Panc1 (cell line): Measurements from ENCODE around the gene AP3B2. TPM values are rescaled to one million over a fixed set of nuclear protein-coding genes. Genes with fewer than 3 reads are reported as not detected.

Experiments used
- ATAC-seq: fragments of 200-7000 bp; cut with Tn5 transposase; 2 replicates; pipeline ENCODE4 v1.9.1; 2020; ENCODE audit warnings: mild to moderate bottlenecking, moderate library complexity
- BruUV-seq: library from RNA; stranded (reverse); fragments of 400-500 nt; replicated peaks from 2 replicates; lab custom pipeline; 2021; lab: Mats Ljungman, UMichigan
- CTCF ChIA-PET: fragments of 300-600 bp; sonication (Branson Sonifier 250); formaldehyde crosslinking; loops from one replicate; lab custom pipeline; 2022; ENCODE audit warnings: antibody characterized with exemption; lab: Charles Lee
- POLR2A ChIA-PET: fragments of 300-600 bp; sonication (Branson Sonifier 250); formaldehyde crosslinking; loops from one replicate; lab custom pipeline; 2022; ENCODE audit warnings: antibody characterized with exemption; lab: Charles Lee
- DNase-seq: peaks from one replicate; pipeline ENCODE4 v3.0.0-alpha.2; 2010; ENCODE audit warnings: low read depth, low spot score
- H3K27ac ChIP-seq: 2 replicates; pipeline ENCODE4 v1.5.1; 2011; ENCODE audit warnings: mild to moderate bottlenecking, low read length, inconsistent platforms
- H3K27me3 ChIP-seq: fragments of 200-500 bp; sonication (Bioruptor generic); 2 replicates; pipeline ENCODE4 v1.6.0; 2014; ENCODE audit warnings: low read length, inconsistent platforms; ENCODE audit not compliant: control insufficient read depth, insufficient read depth
- H3K36me3 ChIP-seq: fragments of 200-500 bp; sonication (Bioruptor generic); 2 replicates; pipeline ENCODE4 v1.5.1; 2014; ENCODE audit warnings: inconsistent platforms, mild to moderate bottlenecking, low read length, moderate library complexity; ENCODE audit not compliant: control insufficient read depth, insufficient read depth
- H3K4me1 ChIP-seq: 2 replicates; pipeline ENCODE4 v1.5.1; 2011; ENCODE audit warnings: inconsistent platforms, mild to moderate bottlenecking, low read length, moderate library complexity; ENCODE audit not compliant: control insufficient read depth, insufficient read depth
- H3K4me3 ChIP-seq, 2 experiments: 2 replicates each; pipeline ENCODE4 v1.5.1; 2011 to 2012; ENCODE audit warnings: low read depth in 2 of 2, low read length in 2 of 2, mild to moderate bottlenecking in 2 of 2, inconsistent platforms in 1 of 2, moderate library complexity in 1 of 2
- H3K9me3 ChIP-seq: fragments of 200-500 bp; sonication (Bioruptor generic); 2 replicates; pipeline ENCODE4 v1.5.1; 2014; ENCODE audit warnings: low read depth, mild to moderate bottlenecking, inconsistent platforms, low read length, moderate library complexity; ENCODE audit not compliant: control insufficient read depth, insufficient read depth
- CTCF ChIP-seq: fragments of 450-650 bp; IDR thresholded peaks from 2 replicates; pipeline ENCODE4 v1.5.1; 2017; ENCODE audit warnings: mild to moderate bottlenecking
- POLR2AphosphoS5 ChIP-seq: IDR thresholded peaks from 2 replicates; pipeline ENCODE4 v1.6.1; 2012; ENCODE audit warnings: mild to moderate bottlenecking, low read depth, low read length, moderate library complexity
- SIN3A ChIP-seq: IDR thresholded peaks from 2 replicates; pipeline ENCODE4 v1.6.1; 2012; ENCODE audit warnings: low read depth, mild to moderate bottlenecking, low read length, moderate library complexity, borderline replicate concordance; ENCODE audit not compliant: insufficient read depth
- TCF7L2 ChIP-seq: IDR thresholded peaks from 2 replicates; pipeline ENCODE4 v1.6.1; 2011; ENCODE audit warnings: mild to moderate bottlenecking, low read depth, low read length, inconsistent platforms
- in situ Hi-C: cut with HindIII; loops from 2 replicates; pipeline ENCODE4 v1.10.0; 2016; ENCODE audit warnings: low sequenced_read_pairs, low pct_unique_long_range_greater_than_20kb
- intact Hi-C: fragments of 100-400 bp; cut with micrococcal nuclease; formaldehyde crosslinking; loops from one replicate; pipeline ENCODE4 v1.10.0; 2022; ENCODE audit not compliant: unreplicated experiment
- total RNA-seq: library from RNA; stranded (reverse); gene quantifications from one replicate; pipeline ENCODE4 v1.2.1, GENCODE V29; 2021; ENCODE audit not compliant: unreplicated experiment
- TF ChIP-seq, protein P1 (sequence below), 2 experiments: IDR thresholded peaks; 2 replicates each; pipeline ENCODE4 v1.6.1; 2011 to 2012; ENCODE audit warnings: low read depth in 2 of 2, control low read depth in 1 of 2, low read length in 1 of 2, mild to moderate bottlenecking in 1 of 2, moderate library complexity in 1 of 2; ENCODE audit not compliant: insufficient read depth in 1 of 2

The AP3B2 gene
- total RNA-seq, 1 experiment from 2014 or later: 0.95 TPM

DNA sequence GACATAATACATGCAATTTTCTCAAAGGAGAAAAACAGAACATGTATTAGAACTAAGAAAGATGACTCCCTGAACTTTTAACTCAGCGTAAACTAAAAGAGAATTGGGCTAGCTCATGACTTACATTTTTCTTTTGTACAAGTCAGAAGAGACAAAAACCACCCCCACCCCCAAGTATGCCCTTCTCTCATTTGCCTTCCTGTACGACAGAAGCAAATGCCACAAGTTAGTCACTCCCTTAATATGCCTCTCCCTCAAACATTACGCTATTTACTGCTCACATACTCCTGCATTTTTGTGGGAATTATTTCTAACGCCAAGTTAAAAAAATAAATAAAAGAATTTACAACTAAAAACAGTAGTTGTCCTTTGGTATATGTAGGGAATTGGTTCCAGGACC, 84.5 kb downstream of the AP3B2 start:
- in situ Hi-C loops: no loop called here
- DNase-seq: no peak
- TF ChIP-seq CTCF: no peak
- no peak for TF ChIP-seq POLR2AphosphoS5
- TF ChIP-seq SIN3A: no peak
- no peak for TF ChIP-seq TCF7L2
- TF ChIP-seq, protein P1, sequence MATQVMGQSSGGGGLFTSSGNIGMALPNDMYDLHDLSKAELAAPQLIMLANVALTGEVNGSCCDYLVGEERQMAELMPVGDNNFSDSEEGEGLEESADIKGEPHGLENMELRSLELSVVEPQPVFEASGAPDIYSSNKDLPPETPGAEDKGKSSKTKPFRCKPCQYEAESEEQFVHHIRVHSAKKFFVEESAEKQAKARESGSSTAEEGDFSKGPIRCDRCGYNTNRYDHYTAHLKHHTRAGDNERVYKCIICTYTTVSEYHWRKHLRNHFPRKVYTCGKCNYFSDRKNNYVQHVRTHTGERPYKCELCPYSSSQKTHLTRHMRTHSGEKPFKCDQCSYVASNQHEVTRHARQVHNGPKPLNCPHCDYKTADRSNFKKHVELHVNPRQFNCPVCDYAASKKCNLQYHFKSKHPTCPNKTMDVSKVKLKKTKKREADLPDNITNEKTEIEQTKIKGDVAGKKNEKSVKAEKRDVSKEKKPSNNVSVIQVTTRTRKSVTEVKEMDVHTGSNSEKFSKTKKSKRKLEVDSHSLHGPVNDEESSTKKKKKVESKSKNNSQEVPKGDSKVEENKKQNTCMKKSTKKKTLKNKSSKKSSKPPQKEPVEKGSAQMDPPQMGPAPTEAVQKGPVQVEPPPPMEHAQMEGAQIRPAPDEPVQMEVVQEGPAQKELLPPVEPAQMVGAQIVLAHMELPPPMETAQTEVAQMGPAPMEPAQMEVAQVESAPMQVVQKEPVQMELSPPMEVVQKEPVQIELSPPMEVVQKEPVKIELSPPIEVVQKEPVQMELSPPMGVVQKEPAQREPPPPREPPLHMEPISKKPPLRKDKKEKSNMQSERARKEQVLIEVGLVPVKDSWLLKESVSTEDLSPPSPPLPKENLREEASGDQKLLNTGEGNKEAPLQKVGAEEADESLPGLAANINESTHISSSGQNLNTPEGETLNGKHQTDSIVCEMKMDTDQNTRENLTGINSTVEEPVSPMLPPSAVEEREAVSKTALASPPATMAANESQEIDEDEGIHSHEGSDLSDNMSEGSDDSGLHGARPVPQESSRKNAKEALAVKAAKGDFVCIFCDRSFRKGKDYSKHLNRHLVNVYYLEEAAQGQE (IDR thresholded peaks at IDR 0.05; ENCODE audit: insufficient read depth in 1 of 2, low read depth in 2 of 2, low read length in 1 of 2): no peak
- CTCF ChIA-PET: no interaction called here
- H3K27me3 ChIP-seq: no peaks in the 10 kb centered on the region
- intact Hi-C loops: no loop called here
- H3K4me3 ChIP-seq: no peak overlapping the region
- POLR2A ChIA-PET: no interaction called here
- H3K36me3 ChIP-seq: no peaks in the 10 kb centered on the region
- no peak overlapping the region for H3K27ac ChIP-seq
- ATAC-seq: no peak
- no TSS peak for BruUV-seq
- H3K4me1 ChIP-seq: no peaks in the 10 kb centered on the region
- no peaks in the 10 kb centered on the region for H3K9me3 ChIP-seq

DNA sequence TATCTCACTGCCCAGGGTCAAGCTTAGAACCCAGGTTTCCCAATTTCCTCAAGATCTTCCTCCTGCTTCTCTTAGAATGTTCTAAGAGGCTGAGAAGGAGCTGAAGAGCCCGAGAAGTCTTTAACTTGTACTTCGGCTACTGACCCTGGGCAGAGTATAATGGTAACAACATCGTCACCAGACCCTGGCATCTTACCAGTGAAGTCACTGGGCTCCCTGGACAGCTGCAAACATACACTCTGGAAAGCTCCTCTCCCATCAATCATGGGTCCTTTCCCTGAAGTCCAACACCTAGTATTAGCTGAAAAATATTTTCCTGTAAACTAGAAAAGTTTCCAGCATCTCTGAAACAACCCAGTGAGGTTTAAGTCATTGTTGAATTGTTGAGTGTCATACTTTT, 85.2 kb downstream of the AP3B2 start:
- intact Hi-C loops: no loop called here
- no peaks in the 10 kb centered on the region for H3K36me3 ChIP-seq
- no peaks in the 10 kb centered on the region for H3K9me3 ChIP-seq
- POLR2A ChIA-PET: interaction anchor here (0.7 kb wide), 1 partner anchor 14 kb away, joined by 4 read pairs; no protein-coding TSS in a partner anchor
- no peak overlapping the region for H3K4me3 ChIP-seq
- ATAC-seq: no peak
- in situ Hi-C loops: no loop called here
- TF ChIP-seq CTCF: no peak
- no peak for TF ChIP-seq POLR2AphosphoS5
- TF ChIP-seq SIN3A: no peak
- no peak for DNase-seq
- H3K4me1 ChIP-seq: no peaks in the 10 kb centered on the region
- no peak overlapping the region for H3K27ac ChIP-seq
- BruUV-seq: no TSS peak
- H3K27me3 ChIP-seq: no peaks in the 10 kb centered on the region
- CTCF ChIA-PET: interaction anchor here (0.7 kb wide), 1 partner anchor 88 kb away, joined by 3 read pairs; no protein-coding TSS in a partner anchor
